Lung (tissue), 12 donors: ENCODE data around the gene ATP11B. TPM values are rescaled to one million over a fixed set of nuclear protein-coding genes. Genes with fewer than 3 reads are reported as not detected.

ENCODE experiments used
- ATAC-seq: fragments of 200-7000 bp; cut with Tn5 transposase; one replicate; pipeline ENCODE4 v1.9.1; 2020; ENCODE audit warnings: moderate number of reproducible peaks; ENCODE audit not compliant: insufficient read depth, low FRiP score
- DNase-seq, 3 donors: peaks; one replicate each; pipeline ENCODE4 v3.0.0-alpha.2; 2013 to 2017
- H3K27ac ChIP-seq, 2 donors: one replicate each; pipeline ENCODE4 v1.5.1; 2013; ENCODE audit warnings: mild to moderate bottlenecking in 2 of 2, moderate library complexity in 2 of 2, control low read depth in 1 of 2, inconsistent platforms in 1 of 2, low read depth in 1 of 2, low read length in 1 of 2
- H3K27me3 ChIP-seq, 3 donors: one replicate each; pipeline ENCODE4 v1.5.1; 2013; ENCODE audit warnings: low read length in 2 of 3; ENCODE audit not compliant: control insufficient read depth in 3 of 3, insufficient read depth in 3 of 3
- H3K36me3 ChIP-seq, 4 donors: one replicate each; pipeline ENCODE4 v1.5.1; 2013; ENCODE audit warnings: low read length in 4 of 4, mild to moderate bottlenecking in 1 of 4, moderate library complexity in 1 of 4; ENCODE audit not compliant: control insufficient read depth in 4 of 4, insufficient read depth in 4 of 4
- H3K4me1 ChIP-seq, 5 donors: one replicate each; pipeline ENCODE4 v1.5.1; 2013; ENCODE audit warnings: low read length in 5 of 5, mild to moderate bottlenecking in 2 of 5, moderate library complexity in 1 of 5; ENCODE audit not compliant: control insufficient read depth in 5 of 5, insufficient read depth in 5 of 5
- H3K4me3 ChIP-seq: one replicate; pipeline ENCODE4 v1.5.1; 2013; ENCODE audit warnings: mild to moderate bottlenecking, control low read depth, moderate library complexity
- H3K9ac ChIP-seq, 2 donors: one replicate each; pipeline ENCODE4 v1.5.1; 2013; ENCODE audit warnings: low read length in 2 of 2, control low read depth in 1 of 2; ENCODE audit not compliant: insufficient read depth in 1 of 2
- H3K9me3 ChIP-seq, 4 donors: one replicate each; pipeline ENCODE4 v1.5.1; 2013; ENCODE audit warnings: low read length in 3 of 4, mild to moderate bottlenecking in 1 of 4, moderate library complexity in 1 of 4; ENCODE audit not compliant: control insufficient read depth in 4 of 4, insufficient read depth in 3 of 4
- CTCF ChIP-seq: IDR thresholded peaks from 2 replicates; pipeline ENCODE4 v1.5.1; 2012; ENCODE audit warnings: mild to moderate bottlenecking; ENCODE audit errors: control extremely low read depth, extremely low read depth
- WGBS, 2 donors: extraction: QIAGEN DNeasy Blood & Tissue Kit; methylation state at CpG; one replicate each; pipeline ENCODE4 v1.1.7; 2013; 5-methylcytosine and 5-hydroxymethylcytosine counted together
- polyA plus RNA-seq, 2 donors: library from polyadenylated mRNA; stranded (reverse); fragments of 200-250 nt; gene quantifications; one replicate each; pipeline ENCODE4 v1.2.1, GENCODE V29; 2013
- total RNA-seq, 2 donors: library from RNA; depleted of rRNA in 1 of 2; stranded (reverse); fragments of >200 nt in 1 of 2; gene quantifications; one replicate each; pipeline ENCODE4 v1.2.1, GENCODE V29; 2014 to 2021
- donor health status: control.
- donor health status: control.
- donor health status: Bipolar disorder and iron deficiency.
- donor health status: healthy.
- donor health status: DM: yes; HTN: yes; CAD: no.

ATP11B gene
- total and polyA plus RNA-seq, 4 donors, result 8.3 to 111 (median 39.7) TPM

- peaks cover 5 to 28% (median 13%) of the 10 kb centered on the region in 4 donors for H3K36me3 ChIP-seq
- 37 to 56% methylated on average over 3 of the region's 3 CpGs for WGBS, 2 donors
- no peak overlapping the region for H3K9ac ChIP-seq
- H3K4me1 ChIP-seq, result no peaks in the 10 kb centered on the region
- H3K27me3 ChIP-seq, result no peaks in the 10 kb centered on the region
- ATAC-seq (no peak), DNase-seq (peak in 2 of 3 donors; percentile 22 to 26)
- TF ChIP-seq CTCF, result no peak
- no peak overlapping the region for H3K4me3 ChIP-seq
- H3K9me3 ChIP-seq, result no peaks in the 10 kb centered on the region
- no peak overlapping the region for H3K27ac ChIP-seq
Observed at GRCh38 chr3:182837855-182838454, 44.7 kb downstream of the ATP11B start.

- H3K4me3 ChIP-seq, result no peak overlapping the region
- H3K4me1 ChIP-seq, result no peaks in the 10 kb centered on the region
- 93 to 95% methylated on average over 4 of the region's 4 CpGs for WGBS, 2 donors
- no peak for ATAC-seq
- H3K9me3 ChIP-seq, result no peaks in the 10 kb centered on the region
- no peak overlapping the region for H3K27ac ChIP-seq
- no peak for TF ChIP-seq CTCF
- DNase-seq, result no peak
- no peaks in the 10 kb centered on the region for H3K27me3 ChIP-seq
- peaks cover 7 to 33% (median 18%) of the 10 kb centered on the region in 4 donors for H3K36me3 ChIP-seq
- H3K9ac ChIP-seq, result no peak overlapping the region
Observed at GRCh38 chr3:182843478-182843877, 50.2 kb downstream of the ATP11B start.

GRCh38 chr3:182848906-182849305 lies 55.6 kb downstream of the ATP11B start:
- DNase-seq (no peak), ATAC-seq (no peak)
- Histone ChIP-seq H3K9me3 (no peaks in the 10 kb centered on the region), H3K36me3 (peaks cover 7 to 31% (median 21%) of the 10 kb centered on the region in 4 donors), H3K4me3 (no peak overlapping the region), H3K4me1 (no peaks in the 10 kb centered on the region), H3K9ac (no peak overlapping the region), H3K27me3 (no peaks in the 10 kb centered on the region), H3K27ac (no peak overlapping the region)
- TF ChIP-seq CTCF, result no peak

- Histone ChIP-seq H3K27me3 (no peaks in the 10 kb centered on the region), H3K4me1 (no peaks in the 10 kb centered on the region), H3K4me3 (no peak overlapping the region), H3K36me3 (peaks cover 3 to 16% (median 6%) of the 10 kb centered on the region in 4 donors), H3K27ac (no peak overlapping the region), H3K9ac (no peak overlapping the region), H3K9me3 (no peaks in the 10 kb centered on the region)
- TF ChIP-seq CTCF, result no peak
- ATAC-seq (no peak), DNase-seq (no peak)
Observed at GRCh38 chr3:182855076-182855475, 61.8 kb downstream of the ATP11B start.
